H9 (cell line): ENCODE data around the gene TPSB2. TPM values are rescaled to one million over a fixed set of nuclear protein-coding genes. Genes with fewer than 3 reads are reported as not detected.
"Not testable (repeated sequence)": the region's sequence is repeated elsewhere in the genome, so short reads cannot be mapped to it uniquely, and the experiment has no call there.

Experiments
- DNase-seq: peaks from one replicate; pipeline ENCODE4 v3.0.0-alpha.2; 2017
- H2AFZ ChIP-seq: one replicate; pipeline ENCODE4 v1.6.1; 2013; ENCODE audit warnings: mild to moderate bottlenecking, low read length, control low read depth, moderate library complexity
- H2AK5ac ChIP-seq: 2 replicates; pipeline ENCODE4 v1.6.1; 2013; ENCODE audit warnings: low read length, control low read depth, mixed read lengths; ENCODE audit not compliant: insufficient read length
- H2BK120ac ChIP-seq: one replicate; pipeline ENCODE4 v1.6.1; 2013; ENCODE audit warnings: low read depth, mild to moderate bottlenecking, low read length, control low read depth, inconsistent platforms; ENCODE audit not compliant: poor library complexity, severe bottlenecking
- H2BK12ac ChIP-seq: 2 replicates; pipeline ENCODE4 v1.6.1; 2013; ENCODE audit warnings: low read length, control low read depth, mixed read lengths, low read depth; ENCODE audit not compliant: insufficient read length
- H2BK15ac ChIP-seq: 2 replicates; pipeline ENCODE4 v1.6.1; 2013; ENCODE audit warnings: low read depth, low read length, control low read depth
- H2BK20ac ChIP-seq: one replicate; pipeline ENCODE4 v1.6.1; 2013; ENCODE audit warnings: low read depth, mild to moderate bottlenecking, low read length, control low read depth, inconsistent platforms; ENCODE audit not compliant: poor library complexity, severe bottlenecking
- H2BK5ac ChIP-seq: 2 replicates; pipeline ENCODE4 v1.6.1; 2013; ENCODE audit warnings: low read length, control low read depth, mixed read lengths; ENCODE audit not compliant: insufficient read length
- H3K14ac ChIP-seq: 2 replicates; pipeline ENCODE4 v1.6.1; 2013; ENCODE audit warnings: low read length, control low read depth; ENCODE audit not compliant: insufficient read depth
- H3K18ac ChIP-seq: 2 replicates; pipeline ENCODE4 v1.6.1; 2013; ENCODE audit warnings: low read depth, mild to moderate bottlenecking, mixed read lengths, low read length, control low read depth; ENCODE audit not compliant: insufficient read length
- H3K23ac ChIP-seq: 2 replicates; pipeline ENCODE4 v1.6.1; 2013; ENCODE audit warnings: low read length, control low read depth, mixed read lengths, low read depth; ENCODE audit not compliant: insufficient read length
- H3K23me2 ChIP-seq: 2 replicates; pipeline ENCODE4 v1.6.1; 2013; ENCODE audit warnings: low read depth, mild to moderate bottlenecking, mixed read lengths, low read length, control low read depth; ENCODE audit not compliant: insufficient read length, poor library complexity, severe bottlenecking
- H3K27ac ChIP-seq: 2 replicates; pipeline ENCODE4 v1.5.1; 2013; ENCODE audit warnings: low read length, control low read depth, mixed read lengths, low read depth; ENCODE audit not compliant: insufficient read length
- H3K27me3 ChIP-seq: 2 replicates; pipeline ENCODE4 v1.6.1; 2013; ENCODE audit warnings: low read length, control low read depth, inconsistent platforms; ENCODE audit not compliant: insufficient read depth
- H3K4ac ChIP-seq: 2 replicates; pipeline ENCODE4 v1.6.1; 2013; ENCODE audit warnings: low read depth, mild to moderate bottlenecking, control low read depth, inconsistent platforms, low read length, moderate library complexity
- H3K4me1 ChIP-seq: 2 replicates; pipeline ENCODE4 v1.6.1; 2013; ENCODE audit warnings: low read length, control low read depth, inconsistent platforms; ENCODE audit not compliant: insufficient read depth
- H3K4me2 ChIP-seq: 2 replicates; pipeline ENCODE4 v1.6.1; 2013; ENCODE audit warnings: low read length, control low read depth, mixed read lengths; ENCODE audit not compliant: insufficient read length, insufficient read depth
- H3K56ac ChIP-seq: 2 replicates; pipeline ENCODE4 v1.6.1; 2013; ENCODE audit warnings: low read depth, mild to moderate bottlenecking, mixed read lengths, low read length, control low read depth; ENCODE audit not compliant: insufficient read length
- H3K79me1 ChIP-seq: 2 replicates; pipeline ENCODE4 v1.6.1; 2013; ENCODE audit warnings: low read depth, mild to moderate bottlenecking, moderate library complexity, low read length, control low read depth, inconsistent platforms; ENCODE audit not compliant: insufficient read depth, poor library complexity, severe bottlenecking
- H3K79me2 ChIP-seq: 2 replicates; pipeline ENCODE4 v1.6.1; 2013; ENCODE audit warnings: low read length, control low read depth, inconsistent platforms; ENCODE audit not compliant: insufficient read depth
- H3K9ac ChIP-seq: 2 replicates; pipeline ENCODE4 v1.6.1; 2013; ENCODE audit warnings: low read length, control low read depth, mixed read lengths; ENCODE audit not compliant: insufficient read length; ENCODE audit errors: extremely low read depth
- H3K9me3 ChIP-seq: one replicate; pipeline ENCODE4 v1.6.1; 2013; ENCODE audit warnings: low read depth, low read length, inconsistent platforms; ENCODE audit not compliant: control insufficient read depth
- H3T11ph ChIP-seq: one replicate; pipeline ENCODE4 v1.6.1; 2013; ENCODE audit warnings: mild to moderate bottlenecking, low read length, control low read depth, inconsistent platforms
- H4K20me1 ChIP-seq: one replicate; pipeline ENCODE4 v1.6.1; 2013; ENCODE audit not compliant: control insufficient read depth, insufficient read length, insufficient read depth
- H4K5ac ChIP-seq: 2 replicates; pipeline ENCODE4 v1.6.1; 2013; ENCODE audit warnings: low read depth, mild to moderate bottlenecking, mixed read lengths, low read length, control low read depth; ENCODE audit not compliant: insufficient read length
- H4K8ac ChIP-seq: replicated peaks from 2 replicates; pipeline ENCODE4 v1.6.1; 2013; ENCODE audit warnings: low read length, control low read depth, mixed read lengths, low read depth; ENCODE audit not compliant: insufficient read length
- H4K91ac ChIP-seq: 2 replicates; pipeline ENCODE4 v1.6.1; 2013; ENCODE audit warnings: low read depth, mild to moderate bottlenecking, moderate library complexity, mixed read lengths, low read length, control low read depth; ENCODE audit not compliant: insufficient read length
- H3K27ac Mint-ChIP-seq, 3 experiments: 2 replicates in 2 of 3; 3 replicates in 1 of 3; pipeline ENCODE4 v1.8.0; 2020 to 2021; ENCODE audit warnings: mixed read lengths in 3 of 3, mild to moderate bottlenecking in 1 of 3, moderate library complexity in 1 of 3
- H3K27me3 Mint-ChIP-seq: 2 replicates; pipeline ENCODE4 v1.8.0; 2021; ENCODE audit warnings: low read depth, mild to moderate bottlenecking, moderate library complexity, mixed read lengths
- H3K36me3 Mint-ChIP-seq, 3 experiments: 2 replicates in 2 of 3; 3 replicates in 1 of 3; pipeline ENCODE4 v1.8.0; 2020 to 2021; ENCODE audit warnings: low read depth in 3 of 3, mixed read lengths in 3 of 3; ENCODE audit not compliant: insufficient read depth in 1 of 3
- H3K4me1 Mint-ChIP-seq, 2 experiments: 2 replicates each; pipeline ENCODE4 v1.8.0; 2020; ENCODE audit warnings: mixed read lengths in 2 of 2
- H3K4me3 Mint-ChIP-seq, 2 experiments: 2 replicates in 1 of 2; 3 replicates in 1 of 2; pipeline ENCODE4 v1.8.0; 2020 to 2021; ENCODE audit warnings: mild to moderate bottlenecking in 2 of 2, mixed read lengths in 2 of 2, moderate library complexity in 1 of 2
- H3K9me3 Mint-ChIP-seq, 2 experiments: 2 replicates in 1 of 2; 3 replicates in 1 of 2; pipeline ENCODE4 v1.8.0; 2020; ENCODE audit warnings: mild to moderate bottlenecking in 2 of 2, mixed read lengths in 2 of 2, moderate library complexity in 1 of 2
- WGBS: extraction: QIAGEN DNeasy Blood & Tissue Kit; methylation state at CpG from one replicate; pipeline ENCODE4 v1.1.7; 2013; ENCODE audit warnings: missing lambda C conversion rate, low lambda C conversion rate, mixed read lengths; ENCODE audit not compliant: insufficient read length; ENCODE audit errors: extremely low coverage; 5-methylcytosine and 5-hydroxymethylcytosine counted together
- total RNA-seq: library from RNA; stranded (reverse); gene quantifications from 2 replicates; pipeline ENCODE4 v1.2.1, GENCODE V29; 2021
- TF ChIP-seq, protein P1 (sequence below): fragments of 200-600 bp; sonication (generic); conservative IDR thresholded peaks from 3 replicates; pipeline ENCODE4 v1.8.0; 2021; ENCODE audit warnings: antibody characterized with exemption, mild to moderate bottlenecking

The TPSB2 gene
- total RNA-seq, 1 experiment from 2014 or later: not detected

- no peak for DNase-seq
- H4K8ac ChIP-seq: no peak overlapping the region
- no peak overlapping the region for H3K23ac ChIP-seq
- H3K18ac ChIP-seq: no peak overlapping the region
- H3K14ac ChIP-seq: no peak overlapping the region
- no peaks in the 10 kb centered on the region; a peak in 1 of 7 replicates for H3K36me3 Mint-ChIP-seq
- no peak overlapping the region for H2BK12ac ChIP-seq
- no peaks in the 10 kb centered on the region for H3K9me3 Mint-ChIP-seq
- no peaks in the 10 kb centered on the region for H3K23me2 ChIP-seq
- no peak overlapping the region for H2BK20ac ChIP-seq
- H3K4ac ChIP-seq: no peak overlapping the region
- no CpG with 5 or more reads among the region's 9 CpGs for WGBS
- no peaks in the 10 kb centered on the region for H3K79me2 ChIP-seq
- H3K27me3 Mint-ChIP-seq: no peaks in the 10 kb centered on the region
- H3K9ac ChIP-seq: no peak overlapping the region
- no peak overlapping the region for H4K5ac ChIP-seq
- H3K4me3 Mint-ChIP-seq: no peak overlapping the region
- H3K4me1 Mint-ChIP-seq: peaks cover 7 to 18% of the 10 kb centered on the region in 2 experiments; a peak in 3 of 4 replicates
- H2AFZ ChIP-seq: no peak overlapping the region
- H3K4me2 ChIP-seq: no peak overlapping the region
- H3K27me3 ChIP-seq: no peaks in the 10 kb centered on the region
- no peaks in the 10 kb centered on the region for H3K9me3 ChIP-seq
- H2AK5ac ChIP-seq: no peak overlapping the region
- peaks cover 2% of the 10 kb centered on the region for H4K20me1 ChIP-seq
- H2BK15ac ChIP-seq: no peak overlapping the region
- H3T11ph ChIP-seq: no peak overlapping the region
- H2BK5ac ChIP-seq: no peak overlapping the region
- H3K56ac ChIP-seq: no peak overlapping the region
- H2BK120ac ChIP-seq: no peak overlapping the region
- no peaks in the 10 kb centered on the region for H3K79me1 ChIP-seq
- no peaks in the 10 kb centered on the region for H3K4me1 ChIP-seq
- TF ChIP-seq, protein P1, sequence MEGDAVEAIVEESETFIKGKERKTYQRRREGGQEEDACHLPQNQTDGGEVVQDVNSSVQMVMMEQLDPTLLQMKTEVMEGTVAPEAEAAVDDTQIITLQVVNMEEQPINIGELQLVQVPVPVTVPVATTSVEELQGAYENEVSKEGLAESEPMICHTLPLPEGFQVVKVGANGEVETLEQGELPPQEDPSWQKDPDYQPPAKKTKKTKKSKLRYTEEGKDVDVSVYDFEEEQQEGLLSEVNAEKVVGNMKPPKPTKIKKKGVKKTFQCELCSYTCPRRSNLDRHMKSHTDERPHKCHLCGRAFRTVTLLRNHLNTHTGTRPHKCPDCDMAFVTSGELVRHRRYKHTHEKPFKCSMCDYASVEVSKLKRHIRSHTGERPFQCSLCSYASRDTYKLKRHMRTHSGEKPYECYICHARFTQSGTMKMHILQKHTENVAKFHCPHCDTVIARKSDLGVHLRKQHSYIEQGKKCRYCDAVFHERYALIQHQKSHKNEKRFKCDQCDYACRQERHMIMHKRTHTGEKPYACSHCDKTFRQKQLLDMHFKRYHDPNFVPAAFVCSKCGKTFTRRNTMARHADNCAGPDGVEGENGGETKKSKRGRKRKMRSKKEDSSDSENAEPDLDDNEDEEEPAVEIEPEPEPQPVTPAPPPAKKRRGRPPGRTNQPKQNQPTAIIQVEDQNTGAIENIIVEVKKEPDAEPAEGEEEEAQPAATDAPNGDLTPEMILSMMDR: no peak
- H4K91ac ChIP-seq: no peak overlapping the region
- H3K27ac Mint-ChIP-seq: no peak overlapping the region; a peak in 1 of 7 replicates
- H3K27ac ChIP-seq: no peak overlapping the region
These were observed 37.5 kb downstream of the TPSB2 start for GRCh38 chr16:1192384-1193073.

- H3K4me3 Mint-ChIP-seq, H2BK120ac ChIP-seq, H2BK5ac ChIP-seq, H3K23ac ChIP-seq, H4K20me1 ChIP-seq, H3K27me3 Mint-ChIP-seq, H3T11ph ChIP-seq, H3K79me2 ChIP-seq, H2BK12ac ChIP-seq, H2AFZ ChIP-seq, H3K9ac ChIP-seq, H3K9me3 Mint-ChIP-seq, H4K5ac ChIP-seq, H2BK20ac ChIP-seq, H4K8ac ChIP-seq, H2BK15ac ChIP-seq, H3K56ac ChIP-seq, H3K27me3 ChIP-seq, H3K4me2 ChIP-seq, H3K4ac ChIP-seq, H3K4me1 ChIP-seq, H2AK5ac ChIP-seq, H3K18ac ChIP-seq, H3K36me3 Mint-ChIP-seq, DNase-seq, H3K79me1 ChIP-seq, H3K27ac ChIP-seq, H3K14ac ChIP-seq, H4K91ac ChIP-seq, H3K9me3 ChIP-seq, H3K23me2 ChIP-seq, H3K27ac Mint-ChIP-seq: not testable (repeated sequence)
- WGBS: no CpG with 5 or more reads among the region's 11 CpGs
- peaks cover 7 to 15% of the 10 kb centered on the region in 2 experiments; a peak in 3 of 4 replicates for H3K4me1 Mint-ChIP-seq
These were observed 39.2 kb downstream of the TPSB2 start for GRCh38 chr16:1190789-1191188.
